SK-N-SH (cell line): Measurements from ENCODE around the gene MAD1L1. TPM values are rescaled to one million over a fixed set of nuclear protein-coding genes. Genes with fewer than 3 reads are reported as not detected.

Experiments used
- CTCF ChIA-PET: fragments of 300-600, 350-600 bp; formaldehyde crosslinking; extraction: SDS; loops from one replicate; lab custom pipeline; 2021; lab: Yijun Ruan, JAX
- POLR2A ChIA-PET: fragments of 350-600 bp; sonication (Branson Sonifier 250); formaldehyde crosslinking; extraction: SDS; loops from one replicate; lab custom pipeline; 2020; ENCODE audit warnings: antibody characterized with exemption, inconsistent platforms; lab: Yijun Ruan, JAX
- DNase-seq: peaks from one replicate; pipeline ENCODE4 v3.0.0; 2012
- H2AFZ ChIP-seq: fragments of 200-600 bp; sonication (generic); 2 replicates; pipeline ENCODE4 v1.8.1; 2016; ENCODE audit warnings: antibody characterized with exemption, mild to moderate bottlenecking, low read depth
- H3F3A ChIP-seq: fragments of 200-600 bp; sonication (generic); replicated peaks from 2 replicates; pipeline ENCODE3; 2016; ENCODE audit warnings: antibody characterized with exemption, mild to moderate bottlenecking; ENCODE audit not compliant: insufficient read depth
- H3K27ac ChIP-seq, 2 experiments: fragments of 200-500 bp in 1 of 2; fragments of 200-600 bp in 1 of 2; sonication (Bioruptor generic) in 1 of 2; sonication (generic), shearing (Covaris generic) in 1 of 2; 2 replicates each; pipeline versions ENCODE4 v1.5.1 to v1.6.1; 2014 to 2016; ENCODE audit warnings: low read depth in 2 of 2, inconsistent platforms in 1 of 2, low read length in 1 of 2, mild to moderate bottlenecking in 1 of 2, mixed read lengths in 1 of 2
- H3K27me3 ChIP-seq: fragments of 200-600 bp; sonication (generic), shearing (Covaris generic); 2 replicates; pipeline ENCODE4 v1.6.1; 2016; ENCODE audit warnings: mixed run types; ENCODE audit not compliant: insufficient read depth
- H3K36me3 ChIP-seq, 2 experiments: fragments of 200-500 bp in 1 of 2; fragments of 200-600 bp in 1 of 2; sonication (Bioruptor generic) in 1 of 2; sonication (generic) in 1 of 2; replicated peaks in 1 of 2; 2 replicates each; pipeline versions ENCODE3 to v1.5.1; 2014 to 2016; ENCODE audit warnings: low read length in 1 of 2, mild to moderate bottlenecking in 1 of 2; ENCODE audit not compliant: insufficient read depth in 2 of 2, control insufficient read depth in 1 of 2
- H3K4me1 ChIP-seq, 2 experiments: fragments of 200-500 bp in 1 of 2; fragments of 200-600 bp in 1 of 2; sonication (Bioruptor generic) in 1 of 2; sonication (generic), shearing (Covaris generic) in 1 of 2; 2 replicates each; pipeline versions ENCODE4 v1.5.1 to v1.6.1; 2014 to 2016; ENCODE audit warnings: low read depth in 1 of 2, low read length in 1 of 2, mixed run types in 1 of 2; ENCODE audit not compliant: insufficient read depth in 2 of 2, control insufficient read depth in 1 of 2
- H3K4me2 ChIP-seq: fragments of 200-600 bp; sonication (generic), shearing (Covaris generic); 2 replicates; pipeline ENCODE4 v1.6.1; 2017; ENCODE audit warnings: mixed run types
- H3K4me3 ChIP-seq, 2 experiments: fragments of 200-500 bp in 1 of 2; fragments of 200-600 bp in 1 of 2; sonication (Bioruptor generic) in 1 of 2; sonication (generic), shearing (Covaris generic) in 1 of 2; 2 replicates each; pipeline versions ENCODE4 v1.5.1 to v1.8.1; 2014 to 2016; ENCODE audit warnings: low read depth in 2 of 2, inconsistent platforms in 1 of 2, low read length in 1 of 2, mild to moderate bottlenecking in 1 of 2, mixed read lengths in 1 of 2, moderate library complexity in 1 of 2
- H3K79me2 ChIP-seq: fragments of 200-600 bp; sonication (generic); 2 replicates; pipeline ENCODE4 v1.8.1; 2017; ENCODE audit warnings: mild to moderate bottlenecking; ENCODE audit not compliant: insufficient read depth
- H3K9ac ChIP-seq: fragments of 200-600 bp; sonication (generic); 2 replicates; pipeline ENCODE4 v1.6.1; 2017; ENCODE audit warnings: mixed run types
- H3K9me2 ChIP-seq: fragments of 200-600 bp; sonication (generic); 2 replicates; pipeline ENCODE4 v1.6.1; 2017; ENCODE audit warnings: mixed run types
- H3K9me3 ChIP-seq: fragments of 200-600 bp; sonication (generic); 2 replicates; pipeline ENCODE4 v1.6.1; 2017; ENCODE audit warnings: mixed run types, mild to moderate bottlenecking, moderate library complexity
- H4K20me1 ChIP-seq: fragments of 200-600 bp; sonication (generic); 2 replicates; pipeline ENCODE4 v1.6.1; 2017; ENCODE audit warnings: mild to moderate bottlenecking, mixed run types; ENCODE audit not compliant: insufficient read depth
- CTCF ChIP-seq: fragments of 200-600 bp; sonication (generic); IDR thresholded peaks from 2 replicates; pipeline ENCODE4 v1.6.1; 2017; ENCODE audit warnings: antibody characterized with exemption, mild to moderate bottlenecking, moderate library complexity
- ELF1 ChIP-seq: IDR thresholded peaks from 2 replicates; pipeline ENCODE4 v1.4.0; 2012
- EZH2phosphoT487 ChIP-seq: fragments of 200-600 bp; sonication (generic); IDR thresholded peaks from 2 replicates; pipeline ENCODE4 v1.6.1; 2017; ENCODE audit warnings: low read depth, mixed run types, mild to moderate bottlenecking, antibody characterized with exemption, moderate library complexity, borderline replicate concordance
- FOSL2 ChIP-seq: IDR thresholded peaks from 2 replicates; pipeline ENCODE4 v1.4.0; 2012; ENCODE audit warnings: low read depth, mild to moderate bottlenecking, moderate library complexity, borderline replicate concordance
- FOXJ3 ChIP-seq: sonication (generic); formaldehyde crosslinking; IDR thresholded peaks from 2 replicates; pipeline ENCODE4 v1.5.1; 2020; ENCODE audit warnings: mild to moderate bottlenecking, missing genetic modification reagents
- GABPA ChIP-seq: IDR thresholded peaks from 2 replicates; pipeline ENCODE4 v1.4.0; 2012; ENCODE audit warnings: low read depth, mild to moderate bottlenecking
- GATA2 ChIP-seq: sonication (generic); formaldehyde crosslinking; IDR thresholded peaks from 2 replicates; pipeline ENCODE4 v1.5.0; 2020; ENCODE audit warnings: mild to moderate bottlenecking, missing genetic modification reagents
- MEF2A ChIP-seq: IDR thresholded peaks from 2 replicates; pipeline ENCODE4 v1.4.0; 2012; ENCODE audit warnings: low read depth, borderline replicate concordance
- MXI1 ChIP-seq: IDR thresholded peaks from 2 replicates; pipeline ENCODE4 v1.6.1; 2012; ENCODE audit warnings: mild to moderate bottlenecking, low read depth, low read length, improper control_type of control experiment
- POLR2AphosphoS5 ChIP-seq: IDR thresholded peaks from 2 replicates; pipeline ENCODE4 v1.6.1; 2012; ENCODE audit warnings: low read depth, low read length
- RAD21 ChIP-seq: IDR thresholded peaks from 2 replicates; pipeline ENCODE4 v1.6.1; 2012; ENCODE audit warnings: mild to moderate bottlenecking, low read length
- TAF1 ChIP-seq: IDR thresholded peaks from 2 replicates; pipeline ENCODE4 v1.6.1; 2012; ENCODE audit warnings: low read depth, mild to moderate bottlenecking, low read length, moderate library complexity, borderline replicate concordance
- TCF12 ChIP-seq: IDR thresholded peaks from 2 replicates; pipeline ENCODE4 v1.4.0; 2012
- TEAD4 ChIP-seq: IDR thresholded peaks from 2 replicates; pipeline ENCODE4 v1.4.0; 2012; ENCODE audit warnings: mild to moderate bottlenecking, borderline replicate concordance; ENCODE audit not compliant: insufficient read depth
- YY1 ChIP-seq: IDR thresholded peaks from 2 replicates; pipeline ENCODE4 v1.4.0; 2012; ENCODE audit warnings: low read depth, mild to moderate bottlenecking
- WGBS: methylation state at CpG from one replicate; pipeline ENCODE4 v1.1.6; 2017; ENCODE audit warnings: low lambda C conversion rate; 5-methylcytosine and 5-hydroxymethylcytosine counted together
- polyA plus RNA-seq, 3 experiments: library from polyadenylated mRNA; depleted of rRNA; stranded (reverse); fragments of >200 nt; gene quantifications; 2 replicates each; pipeline ENCODE4 v1.2.3, GENCODE V29; 2012
- TF ChIP-seq, protein P1 (sequence below): IDR thresholded peaks from 2 replicates; pipeline ENCODE4 v1.4.0; 2012; ENCODE audit warnings: low read depth, borderline replicate concordance
- TF ChIP-seq, protein P2 (sequence below): fragments of 150-350 bp; IDR thresholded peaks from 2 replicates; pipeline ENCODE4 v1.6.1; 2016; ENCODE audit warnings: mild to moderate bottlenecking, low read depth, low read length
- TF ChIP-seq, protein P3 (sequence below): IDR thresholded peaks from 2 replicates; pipeline ENCODE4 v1.4.0; 2012; ENCODE audit warnings: low read depth, borderline replicate concordance
- TF ChIP-seq, protein P4 (sequence below): IDR thresholded peaks from 2 replicates; pipeline ENCODE4; 2012

MAD1L1 gene
- polyA plus RNA-seq, 1 of the 3 experiments (the other 2 are of a cell fraction), result 46.2 TPM

- H3K36me3 ChIP-seq, result peaks cover 0 to 6% of the 10 kb centered on the region in 2 experiments
- H3K4me1 ChIP-seq, result peaks cover 0 to 12% of the 10 kb centered on the region in 2 experiments; a peak in 1 of 4 replicates
- ChIA-PET POLR2A (no interaction called here), CTCF (interaction anchor here (1.1 to 2.9 kb wide), 3 partner anchors 8 to 177 kb away, joined by 3 to 9 read pairs (median 3); no protein-coding TSS in a partner anchor)
- H3K9me3 ChIP-seq, result no peaks in the 10 kb centered on the region
- WGBS, result 97% methylated on average over 17 of the region's 20 CpGs
- no peaks in the 10 kb centered on the region for H3F3A ChIP-seq
- H3K4me3 ChIP-seq, result no peak overlapping the region
- H3K9me2 ChIP-seq, result no peaks in the 10 kb centered on the region
- no peaks in the 10 kb centered on the region for H3K79me2 ChIP-seq
- no peak overlapping the region for H3K27ac ChIP-seq
- no peak overlapping the region for H3K4me2 ChIP-seq
- H4K20me1 ChIP-seq, result no peaks in the 10 kb centered on the region
- H2AFZ ChIP-seq, result no peak overlapping the region
- H3K9ac ChIP-seq, result no peak overlapping the region
- no peak for DNase-seq
- H3K27me3 ChIP-seq, result no peaks in the 10 kb centered on the region
- TF ChIP-seq TCF12 (no peak), TEAD4 (no peak), FOXJ3 (no peak), MXI1 (no peak), ELF1 (no peak), POLR2AphosphoS5 (no peak), CTCF (no peak), GATA2 (CRISPR knock-in tag) (no peak), YY1 (no peak), GABPA (no peak), RAD21 (no peak), EZH2phosphoT487 (no peak), FOSL2 (no peak), TAF1 (no peak), MEF2A (no peak)
- TF ChIP-seq, protein P1, sequence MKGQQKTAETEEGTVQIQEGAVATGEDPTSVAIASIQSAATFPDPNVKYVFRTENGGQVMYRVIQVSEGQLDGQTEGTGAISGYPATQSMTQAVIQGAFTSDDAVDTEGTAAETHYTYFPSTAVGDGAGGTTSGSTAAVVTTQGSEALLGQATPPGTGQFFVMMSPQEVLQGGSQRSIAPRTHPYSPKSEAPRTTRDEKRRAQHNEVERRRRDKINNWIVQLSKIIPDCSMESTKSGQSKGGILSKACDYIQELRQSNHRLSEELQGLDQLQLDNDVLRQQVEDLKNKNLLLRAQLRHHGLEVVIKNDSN, result no peak
- TF ChIP-seq, protein P2, sequence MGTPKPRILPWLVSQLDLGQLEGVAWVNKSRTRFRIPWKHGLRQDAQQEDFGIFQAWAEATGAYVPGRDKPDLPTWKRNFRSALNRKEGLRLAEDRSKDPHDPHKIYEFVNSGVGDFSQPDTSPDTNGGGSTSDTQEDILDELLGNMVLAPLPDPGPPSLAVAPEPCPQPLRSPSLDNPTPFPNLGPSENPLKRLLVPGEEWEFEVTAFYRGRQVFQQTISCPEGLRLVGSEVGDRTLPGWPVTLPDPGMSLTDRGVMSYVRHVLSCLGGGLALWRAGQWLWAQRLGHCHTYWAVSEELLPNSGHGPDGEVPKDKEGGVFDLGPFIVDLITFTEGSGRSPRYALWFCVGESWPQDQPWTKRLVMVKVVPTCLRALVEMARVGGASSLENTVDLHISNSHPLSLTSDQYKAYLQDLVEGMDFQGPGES, result no peak
- TF ChIP-seq, protein P3, sequence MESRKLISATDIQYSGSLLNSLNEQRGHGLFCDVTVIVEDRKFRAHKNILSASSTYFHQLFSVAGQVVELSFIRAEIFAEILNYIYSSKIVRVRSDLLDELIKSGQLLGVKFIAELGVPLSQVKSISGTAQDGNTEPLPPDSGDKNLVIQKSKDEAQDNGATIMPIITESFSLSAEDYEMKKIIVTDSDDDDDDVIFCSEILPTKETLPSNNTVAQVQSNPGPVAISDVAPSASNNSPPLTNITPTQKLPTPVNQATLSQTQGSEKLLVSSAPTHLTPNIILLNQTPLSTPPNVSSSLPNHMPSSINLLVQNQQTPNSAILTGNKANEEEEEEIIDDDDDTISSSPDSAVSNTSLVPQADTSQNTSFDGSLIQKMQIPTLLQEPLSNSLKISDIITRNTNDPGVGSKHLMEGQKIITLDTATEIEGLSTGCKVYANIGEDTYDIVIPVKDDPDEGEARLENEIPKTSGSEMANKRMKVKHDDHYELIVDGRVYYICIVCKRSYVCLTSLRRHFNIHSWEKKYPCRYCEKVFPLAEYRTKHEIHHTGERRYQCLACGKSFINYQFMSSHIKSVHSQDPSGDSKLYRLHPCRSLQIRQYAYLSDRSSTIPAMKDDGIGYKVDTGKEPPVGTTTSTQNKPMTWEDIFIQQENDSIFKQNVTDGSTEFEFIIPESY, result no peak
- TF ChIP-seq, protein P4, sequence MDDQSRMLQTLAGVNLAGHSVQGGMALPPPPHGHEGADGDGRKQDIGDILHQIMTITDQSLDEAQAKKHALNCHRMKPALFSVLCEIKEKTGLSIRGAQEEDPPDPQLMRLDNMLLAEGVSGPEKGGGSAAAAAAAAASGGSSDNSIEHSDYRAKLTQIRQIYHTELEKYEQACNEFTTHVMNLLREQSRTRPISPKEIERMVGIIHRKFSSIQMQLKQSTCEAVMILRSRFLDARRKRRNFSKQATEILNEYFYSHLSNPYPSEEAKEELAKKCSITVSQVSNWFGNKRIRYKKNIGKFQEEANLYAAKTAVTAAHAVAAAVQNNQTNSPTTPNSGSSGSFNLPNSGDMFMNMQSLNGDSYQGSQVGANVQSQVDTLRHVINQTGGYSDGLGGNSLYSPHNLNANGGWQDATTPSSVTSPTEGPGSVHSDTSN, result no peak
These were observed 41.1 kb upstream of the MAD1L1 start for GRCh38 chr7:2273866-2274265.
